OCI-LY1 (cell line): ENCODE measurements around the gene SPRY1.

ENCODE experiments used
- H2AFZ ChIP-seq: fragments of 200-600 bp; sonication (generic), shearing (Covaris generic); 2 replicates; pipeline ENCODE4 v1.6.0; 2014; ENCODE audit warnings: antibody characterized with exemption, mild to moderate bottlenecking, low read length
- H3F3A ChIP-seq: fragments of 200-600 bp; sonication (generic), shearing (Covaris generic); 2 replicates; pipeline ENCODE4 v1.6.0; 2014; ENCODE audit warnings: mild to moderate bottlenecking, antibody characterized with exemption, low read length, moderate library complexity; ENCODE audit not compliant: insufficient read depth
- H3K27ac ChIP-seq: fragments of 200-600 bp; sonication (generic); 2 replicates; pipeline ENCODE4 v1.5.1; 2014; ENCODE audit warnings: low read length, mixed run types, mild to moderate bottlenecking, low read depth; ENCODE audit not compliant: poor library complexity, severe bottlenecking
- H3K27me3 ChIP-seq: fragments of 200-600 bp; sonication (generic); 2 replicates; pipeline ENCODE4 v1.6.0; 2014; ENCODE audit warnings: antibody characterized with exemption, mild to moderate bottlenecking, low read length, moderate library complexity; ENCODE audit not compliant: insufficient read depth
- H3K36me3 ChIP-seq: fragments of 200-600 bp; sonication (generic); 2 replicates; pipeline ENCODE4 v1.6.1; 2014; ENCODE audit warnings: mild to moderate bottlenecking, antibody characterized with exemption, low read length, moderate library complexity, mixed read lengths; ENCODE audit not compliant: insufficient read depth
- H3K4me1 ChIP-seq: fragments of 200-600 bp; sonication (generic); 2 replicates; pipeline ENCODE4 v1.5.1; 2014; ENCODE audit warnings: mild to moderate bottlenecking, low read length, moderate library complexity; ENCODE audit not compliant: insufficient read depth, severe bottlenecking
- H3K4me2 ChIP-seq: fragments of 200-600 bp; sonication (generic), shearing (Covaris generic); 2 replicates; pipeline ENCODE4 v1.6.1; 2014; ENCODE audit warnings: low read length
- H3K4me3 ChIP-seq: fragments of 200-600 bp; sonication (generic); 2 replicates; pipeline ENCODE4 v1.5.1; 2014; ENCODE audit warnings: low read length, low read depth, mild to moderate bottlenecking, mixed read lengths; ENCODE audit not compliant: poor library complexity, severe bottlenecking
- H3K79me2 ChIP-seq: fragments of 200-600 bp; shearing (Covaris generic); 2 replicates; pipeline ENCODE4 v1.6.1; 2016; ENCODE audit warnings: mixed run types, low read length, mixed read lengths; ENCODE audit not compliant: insufficient read depth
- H3K9ac ChIP-seq: fragments of 200-600 bp; sonication (generic), shearing (Covaris generic); 2 replicates; pipeline ENCODE4 v1.6.1; 2014; ENCODE audit warnings: mild to moderate bottlenecking, low read length, mixed read lengths
- H3K9me2 ChIP-seq: fragments of 200-600 bp; sonication (generic), shearing (Covaris generic); 2 replicates; pipeline ENCODE4 v1.6.1; 2014; ENCODE audit warnings: low read depth, mild to moderate bottlenecking, low read length, mixed read lengths
- H3K9me3 ChIP-seq: fragments of 200-600 bp; shearing (Covaris generic); 2 replicates; pipeline ENCODE4 v1.6.1; 2014; ENCODE audit warnings: low read length, mixed read lengths
- H4K20me1 ChIP-seq: fragments of 200-600 bp; sonication (generic), shearing (Covaris generic); 2 replicates; pipeline ENCODE4 v1.6.0; 2016; ENCODE audit warnings: mild to moderate bottlenecking, low read length; ENCODE audit not compliant: insufficient read depth
- CTCF ChIP-seq: fragments of 200-600 bp; sonication (generic), shearing (Covaris generic); IDR thresholded peaks from 2 replicates; pipeline ENCODE4 v1.5.1; 2017; ENCODE audit warnings: mild to moderate bottlenecking, antibody characterized with exemption, low read length, moderate library complexity, mixed read lengths
- EZH2 ChIP-seq: fragments of 200-600 bp; sonication (generic), shearing (Covaris generic); IDR thresholded peaks from 2 replicates; pipeline ENCODE4 v1.8.0; 2017; ENCODE audit warnings: borderline replicate concordance, mixed run types, mild to moderate bottlenecking, antibody characterized with exemption, low read length, moderate library complexity, mixed read lengths

Gene SPRY1

GRCh38 chr4:123412700-123413512 is 16.3 kb downstream of the SPRY1 start:
- Histone ChIP-seq H3K9ac (no peak overlapping the region), H3F3A (0 out of 2 replicates have a peak, but pooled peaks cover 4% of the 10 kb centered on the region), H3K27ac (no peak overlapping the region), H3K4me2 (no peak overlapping the region), H3K27me3 (no peaks in the 10 kb centered on the region), H3K36me3 (no peaks in the 10 kb centered on the region), H4K20me1 (no peaks in the 10 kb centered on the region), H3K9me2 (no peaks in the 10 kb centered on the region), H3K4me3 (no peak overlapping the region), H3K79me2 (no peaks in the 10 kb centered on the region), H3K9me3 (no peaks in the 10 kb centered on the region), H3K4me1 (peaks cover 51% of the 10 kb centered on the region), H2AFZ (no peak overlapping the region)
- TF ChIP-seq CTCF (no peak), EZH2 (no peak)

GRCh38 chr4:123415576-123415975 is 19.0 kb downstream of the SPRY1 start:
- H4K20me1 ChIP-seq = no peaks in the 10 kb centered on the region
- H3K9me2 ChIP-seq = no peaks in the 10 kb centered on the region
- peaks cover 44% of the 10 kb centered on the region for H3K4me1 ChIP-seq
- no peak overlapping the region for H2AFZ ChIP-seq
- H3K36me3 ChIP-seq = no peaks in the 10 kb centered on the region
- H3K79me2 ChIP-seq = no peaks in the 10 kb centered on the region
- no peak overlapping the region for H3K4me3 ChIP-seq
- no peaks in the 10 kb centered on the region for H3K9me3 ChIP-seq
- H3K27ac ChIP-seq = no peak overlapping the region
- no peak overlapping the region for H3K4me2 ChIP-seq
- no peaks in the 10 kb centered on the region for H3K27me3 ChIP-seq
- no peaks in the 10 kb centered on the region for H3F3A ChIP-seq
- H3K9ac ChIP-seq = no peak overlapping the region
- TF ChIP-seq EZH2 = no peak
- no peak for TF ChIP-seq CTCF

GRCh38 chr4:123415977-123416376 is 19.4 kb downstream of the SPRY1 start:
- H3K79me2 ChIP-seq = no peaks in the 10 kb centered on the region
- no peaks in the 10 kb centered on the region for H3K9me2 ChIP-seq
- no peaks in the 10 kb centered on the region for H4K20me1 ChIP-seq
- no peaks in the 10 kb centered on the region for H3K9me3 ChIP-seq
- H3K4me1 ChIP-seq = peaks cover 43% of the 10 kb centered on the region
- H3K4me2 ChIP-seq = no peak overlapping the region
- no peak overlapping the region for H2AFZ ChIP-seq
- no peak for TF ChIP-seq CTCF
- TF ChIP-seq EZH2 = no peak
- no peaks in the 10 kb centered on the region for H3F3A ChIP-seq
- no peak overlapping the region for H3K27ac ChIP-seq
- no peaks in the 10 kb centered on the region for H3K36me3 ChIP-seq
- no peak overlapping the region for H3K4me3 ChIP-seq
- H3K9ac ChIP-seq = no peak overlapping the region
- no peaks in the 10 kb centered on the region for H3K27me3 ChIP-seq
